ENCODE measurements around the gene VWA8.

VWA8 gene

GRCh38 chr13:41548031-41548430, 412.9 kb downstream of the VWA8 start:
- H3K27ac ChIP-seq (ENCODE audit: low read length) = no peak overlapping the region
- H3K4me1 ChIP-seq (ENCODE audit: low read length) = no peaks in the 10 kb centered on the region
- TF ChIP-seq EZH2phosphoT487 (IDR thresholded peaks at IDR 0.05; ENCODE audit: low read length) (no peak), EZH2 (optimal IDR thresholded peaks at IDR 0.05; ENCODE audit: low read depth, low read length) (no peak)
- TF ChIP-seq, protein P1, sequence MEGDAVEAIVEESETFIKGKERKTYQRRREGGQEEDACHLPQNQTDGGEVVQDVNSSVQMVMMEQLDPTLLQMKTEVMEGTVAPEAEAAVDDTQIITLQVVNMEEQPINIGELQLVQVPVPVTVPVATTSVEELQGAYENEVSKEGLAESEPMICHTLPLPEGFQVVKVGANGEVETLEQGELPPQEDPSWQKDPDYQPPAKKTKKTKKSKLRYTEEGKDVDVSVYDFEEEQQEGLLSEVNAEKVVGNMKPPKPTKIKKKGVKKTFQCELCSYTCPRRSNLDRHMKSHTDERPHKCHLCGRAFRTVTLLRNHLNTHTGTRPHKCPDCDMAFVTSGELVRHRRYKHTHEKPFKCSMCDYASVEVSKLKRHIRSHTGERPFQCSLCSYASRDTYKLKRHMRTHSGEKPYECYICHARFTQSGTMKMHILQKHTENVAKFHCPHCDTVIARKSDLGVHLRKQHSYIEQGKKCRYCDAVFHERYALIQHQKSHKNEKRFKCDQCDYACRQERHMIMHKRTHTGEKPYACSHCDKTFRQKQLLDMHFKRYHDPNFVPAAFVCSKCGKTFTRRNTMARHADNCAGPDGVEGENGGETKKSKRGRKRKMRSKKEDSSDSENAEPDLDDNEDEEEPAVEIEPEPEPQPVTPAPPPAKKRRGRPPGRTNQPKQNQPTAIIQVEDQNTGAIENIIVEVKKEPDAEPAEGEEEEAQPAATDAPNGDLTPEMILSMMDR (IDR thresholded peaks at IDR 0.05; ENCODE audit: low read length) = no peak
- H3K9me3 ChIP-seq (replicated peaks; ENCODE audit: insufficient read depth, low read length) = no peaks in the 10 kb centered on the region
- no peaks in the 10 kb centered on the region for H3K27me3 ChIP-seq (replicated peaks; ENCODE audit: insufficient read depth, low read length)
- H3K4me2 ChIP-seq (ENCODE audit: low read depth, low read length) = no peak overlapping the region
- H3K79me2 ChIP-seq (ENCODE audit: low read length) = no peaks in the 10 kb centered on the region
- no peak overlapping the region for H3K4me3 ChIP-seq (ENCODE audit: low read length)
- no peak for DNase-seq
- no peaks in the 10 kb centered on the region for H3K36me3 ChIP-seq (replicated peaks; ENCODE audit: insufficient read depth, low read length)
- H3K9ac ChIP-seq (ENCODE audit: low read length) = no peak overlapping the region
- no peaks in the 10 kb centered on the region for H4K20me1 ChIP-seq (ENCODE audit: insufficient read depth, low read length)
- H3K9me2 ChIP-seq (replicated peaks; ENCODE audit: insufficient read depth, low read length) = no peaks in the 10 kb centered on the region
- H2AFZ ChIP-seq (ENCODE audit: low read length) = no peak overlapping the region
- H3F3A ChIP-seq (ENCODE audit: insufficient read depth, low read length) = no peaks in the 10 kb centered on the region

DNA sequence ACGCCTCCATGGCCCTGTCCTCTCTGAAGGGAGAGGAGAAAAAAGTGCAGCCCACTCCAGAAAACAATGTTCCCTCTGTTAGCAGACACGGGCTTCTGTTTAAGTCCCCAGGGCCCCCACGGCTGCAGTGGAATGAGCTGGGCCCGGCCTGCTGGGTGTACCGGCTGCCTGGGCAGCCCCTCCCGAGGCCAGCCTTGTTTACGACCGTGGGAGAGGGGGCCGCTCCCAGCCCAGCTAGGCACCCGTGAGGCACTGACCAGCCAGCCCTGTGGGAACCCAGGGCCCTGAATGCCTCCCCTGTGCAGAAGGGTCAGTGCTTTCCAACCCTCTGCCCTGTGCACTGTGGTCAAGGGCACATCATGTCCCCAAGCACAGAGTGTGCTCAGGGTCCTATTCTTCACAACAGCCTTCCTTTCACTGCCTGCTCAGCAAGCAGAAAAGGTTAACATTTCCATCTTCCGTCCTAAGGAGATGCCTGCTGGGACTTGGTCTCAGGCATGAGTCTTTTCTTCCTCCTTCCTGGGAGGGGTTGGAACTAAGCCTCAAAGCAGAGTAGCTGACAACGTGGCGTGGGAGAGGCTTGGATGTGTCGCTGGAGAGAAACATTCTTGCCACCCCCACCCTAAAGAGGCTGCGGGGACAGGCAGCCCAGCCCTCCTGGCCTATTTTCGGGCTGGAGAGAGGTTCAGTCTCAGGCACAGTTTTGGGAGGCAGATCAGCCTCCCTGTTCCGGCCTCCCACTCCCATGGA, 413.5 kb downstream of the VWA8 start:
- Histone ChIP-seq H3K4me3 (ENCODE audit: low read length) (no peak overlapping the region), H3K9me3 (replicated peaks; ENCODE audit: insufficient read depth, low read length) (no peaks in the 10 kb centered on the region), H3K9me2 (replicated peaks; ENCODE audit: insufficient read depth, low read length) (no peaks in the 10 kb centered on the region), H3K27ac (ENCODE audit: low read length) (no peak overlapping the region), H4K20me1 (ENCODE audit: insufficient read depth, low read length) (no peaks in the 10 kb centered on the region), H3K4me2 (ENCODE audit: low read depth, low read length) (no peak overlapping the region), H2AFZ (ENCODE audit: low read length) (no peak overlapping the region), H3K9ac (ENCODE audit: low read length) (no peak overlapping the region), H3K36me3 (replicated peaks; ENCODE audit: insufficient read depth, low read length) (no peaks in the 10 kb centered on the region), H3K4me1 (ENCODE audit: low read length) (no peaks in the 10 kb centered on the region), H3K27me3 (replicated peaks; ENCODE audit: insufficient read depth, low read length) (no peaks in the 10 kb centered on the region), H3F3A (ENCODE audit: insufficient read depth, low read length) (no peaks in the 10 kb centered on the region), H3K79me2 (ENCODE audit: low read length) (no peaks in the 10 kb centered on the region)
- TF ChIP-seq, protein P1 (IDR thresholded peaks at IDR 0.05; ENCODE audit: low read length) = no peak
- TF ChIP-seq EZH2phosphoT487 (IDR thresholded peaks at IDR 0.05; ENCODE audit: low read length) = no peak
- TF ChIP-seq EZH2 (optimal IDR thresholded peaks at IDR 0.05; ENCODE audit: low read depth, low read length) = no peak
- no peak for DNase-seq

DNA sequence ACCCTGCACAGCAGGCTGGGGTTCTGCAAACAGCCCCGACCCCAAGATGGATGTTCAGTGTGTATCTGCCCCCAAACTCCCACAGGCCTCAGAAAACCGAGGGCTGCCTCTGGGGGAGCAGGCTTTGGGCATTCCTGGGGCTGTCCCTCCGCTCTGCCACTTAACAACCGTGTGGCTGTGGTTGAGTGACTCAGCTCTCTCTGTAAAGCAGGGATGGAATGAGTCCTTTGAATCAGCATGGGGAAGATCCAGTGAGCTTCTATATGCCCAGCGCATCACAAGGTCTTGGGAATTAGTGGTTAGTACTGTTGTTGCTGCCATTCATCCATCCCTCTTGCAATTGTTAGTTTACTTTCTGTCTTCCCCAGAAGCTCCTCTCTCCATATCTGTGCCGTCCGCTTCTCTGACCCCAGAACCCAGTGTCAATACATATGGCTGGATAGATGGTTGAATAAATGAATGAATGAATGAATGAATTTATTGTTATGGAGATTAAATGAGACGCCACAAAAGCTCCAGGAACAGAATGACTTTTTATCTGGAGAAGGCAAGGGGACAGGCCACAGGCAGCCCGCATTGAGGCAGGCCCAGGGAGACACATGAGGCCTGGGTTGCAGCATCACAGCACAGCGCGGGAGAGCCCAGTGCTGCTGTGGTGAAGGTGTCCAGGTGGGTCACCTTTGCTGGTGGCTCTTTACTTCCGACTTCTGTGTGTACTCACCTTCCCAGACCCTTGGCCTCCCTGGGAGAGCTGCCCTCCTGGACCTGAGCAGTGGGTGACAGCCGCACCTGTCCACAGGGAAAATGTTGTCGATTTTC, 414.3 kb downstream of the VWA8 start:
- Histone ChIP-seq H3K4me1 (ENCODE audit: low read length) (no peaks in the 10 kb centered on the region), H3K4me2 (ENCODE audit: low read depth, low read length) (no peak overlapping the region), H3F3A (ENCODE audit: insufficient read depth, low read length) (no peaks in the 10 kb centered on the region), H3K9me2 (replicated peaks; ENCODE audit: insufficient read depth, low read length) (no peaks in the 10 kb centered on the region), H3K4me3 (ENCODE audit: low read length) (no peak overlapping the region), H2AFZ (ENCODE audit: low read length) (no peak overlapping the region), H3K27ac (ENCODE audit: low read length) (no peak overlapping the region), H4K20me1 (ENCODE audit: insufficient read depth, low read length) (no peaks in the 10 kb centered on the region), H3K36me3 (replicated peaks; ENCODE audit: insufficient read depth, low read length) (no peaks in the 10 kb centered on the region), H3K9me3 (replicated peaks; ENCODE audit: insufficient read depth, low read length) (no peaks in the 10 kb centered on the region), H3K79me2 (ENCODE audit: low read length) (no peaks in the 10 kb centered on the region), H3K27me3 (replicated peaks; ENCODE audit: insufficient read depth, low read length) (no peaks in the 10 kb centered on the region), H3K9ac (ENCODE audit: low read length) (no peak overlapping the region)
- no peak for DNase-seq
- no peak for TF ChIP-seq EZH2phosphoT487 (IDR thresholded peaks at IDR 0.05; ENCODE audit: low read length)
- no peak for TF ChIP-seq EZH2 (optimal IDR thresholded peaks at IDR 0.05; ENCODE audit: low read depth, low read length)
- TF ChIP-seq, protein P1 (IDR thresholded peaks at IDR 0.05; ENCODE audit: low read length) = no peak
